ENCODE results near the gene LYPLA2. TPM values are rescaled to one million over a fixed set of nuclear protein-coding genes. Genes with fewer than 3 reads are reported as not detected.

Gene LYPLA2
- total RNA-seq, 1 donor, result 36.9 TPM

DNA sequence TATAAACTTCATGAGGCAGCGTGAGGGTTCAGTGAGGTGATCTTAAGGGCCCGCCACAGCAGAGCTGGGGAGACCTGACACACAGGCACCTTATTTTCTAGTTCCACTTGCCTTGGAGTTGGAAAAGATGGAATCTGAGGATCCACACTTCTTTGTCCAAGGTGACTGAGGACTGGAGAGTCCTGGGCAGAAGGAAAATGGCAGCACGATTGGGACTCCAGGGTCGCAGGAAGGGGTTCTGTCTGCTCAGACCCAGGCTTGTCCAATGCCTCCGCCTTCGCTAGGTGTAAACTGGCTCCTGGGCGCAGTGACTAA lies 8.3 kb downstream of the LYPLA2 start:
- TF ChIP-seq, protein P1, sequence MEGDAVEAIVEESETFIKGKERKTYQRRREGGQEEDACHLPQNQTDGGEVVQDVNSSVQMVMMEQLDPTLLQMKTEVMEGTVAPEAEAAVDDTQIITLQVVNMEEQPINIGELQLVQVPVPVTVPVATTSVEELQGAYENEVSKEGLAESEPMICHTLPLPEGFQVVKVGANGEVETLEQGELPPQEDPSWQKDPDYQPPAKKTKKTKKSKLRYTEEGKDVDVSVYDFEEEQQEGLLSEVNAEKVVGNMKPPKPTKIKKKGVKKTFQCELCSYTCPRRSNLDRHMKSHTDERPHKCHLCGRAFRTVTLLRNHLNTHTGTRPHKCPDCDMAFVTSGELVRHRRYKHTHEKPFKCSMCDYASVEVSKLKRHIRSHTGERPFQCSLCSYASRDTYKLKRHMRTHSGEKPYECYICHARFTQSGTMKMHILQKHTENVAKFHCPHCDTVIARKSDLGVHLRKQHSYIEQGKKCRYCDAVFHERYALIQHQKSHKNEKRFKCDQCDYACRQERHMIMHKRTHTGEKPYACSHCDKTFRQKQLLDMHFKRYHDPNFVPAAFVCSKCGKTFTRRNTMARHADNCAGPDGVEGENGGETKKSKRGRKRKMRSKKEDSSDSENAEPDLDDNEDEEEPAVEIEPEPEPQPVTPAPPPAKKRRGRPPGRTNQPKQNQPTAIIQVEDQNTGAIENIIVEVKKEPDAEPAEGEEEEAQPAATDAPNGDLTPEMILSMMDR (IDR thresholded peaks at IDR 0.05; ENCODE audit: extremely low read depth, low read depth, low read length), result no peak
- Histone ChIP-seq H3K4me3 (ENCODE audit: insufficient read depth, low read length) (peak overlapping the region; percentile 92), H3K27me3 (ENCODE audit: insufficient read depth, low read length) (no peaks in the 10 kb centered on the region), H3K4me1 (ENCODE audit: insufficient read depth, low read length) (peaks cover 16% of the 10 kb centered on the region), H4K20me1 (ENCODE audit: insufficient read depth, low read length) (no peaks in the 10 kb centered on the region), H3K4me2 (ENCODE audit: insufficient read depth, low read length) (peak overlapping the region; percentile 97), H3K36me3 (ENCODE audit: insufficient read depth, low read length) (peaks cover 37% of the 10 kb centered on the region), H3K9me3 (ENCODE audit: low read depth, low read length) (no peaks in the 10 kb centered on the region), H3K79me2 (ENCODE audit: insufficient read depth, low read length) (no peaks in the 10 kb centered on the region), H3K27ac (ENCODE audit: low read depth, low read length) (peak overlapping the region; percentile 52), H2AFZ (ENCODE audit: low read length) (peak overlapping the region; percentile 49)
- no peak for DNase-seq (ENCODE audit: insufficient read length, low spot score, missing footprints)

DNA sequence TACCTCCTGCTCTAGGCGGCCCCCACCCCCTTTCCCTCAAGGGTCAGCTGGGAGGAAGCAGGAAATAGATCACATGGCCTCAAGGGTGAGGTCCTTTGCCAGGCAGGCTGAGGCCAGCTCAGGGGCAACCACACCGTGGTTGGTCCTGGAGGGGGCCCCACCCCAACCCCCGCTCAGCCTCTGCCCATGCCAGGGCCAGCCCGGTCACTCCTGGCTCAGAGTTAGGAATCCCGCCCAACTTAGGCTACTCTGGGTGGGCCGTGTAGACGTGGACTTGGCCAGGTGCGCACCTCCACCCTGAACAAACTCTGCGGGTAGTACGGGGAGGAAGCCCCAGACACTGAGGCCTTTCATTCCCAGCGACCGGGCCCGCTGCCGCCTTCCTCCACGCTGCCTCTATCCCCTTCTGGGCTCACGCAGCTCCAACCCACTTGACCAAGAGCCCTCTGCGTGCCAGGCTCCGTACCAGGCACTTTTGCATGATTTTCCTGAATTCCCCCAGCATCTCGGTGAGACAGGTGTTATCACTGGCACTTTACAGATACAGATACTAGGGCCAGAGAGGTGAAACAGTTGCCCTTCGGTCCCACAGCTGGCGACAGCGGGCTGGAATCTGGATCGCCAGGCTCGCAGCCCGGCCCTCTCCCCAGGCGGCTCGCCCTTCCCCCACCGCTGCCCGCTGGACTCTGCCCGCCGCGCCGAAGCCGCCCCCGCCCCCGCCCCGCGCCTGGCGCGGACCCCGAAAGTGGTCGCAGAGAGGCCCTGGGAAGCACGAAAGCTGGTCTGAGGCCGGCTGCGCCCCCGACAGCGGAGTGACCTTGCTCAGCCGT lies 8.8 kb downstream of the LYPLA2 start:
- no peaks in the 10 kb centered on the region for H3K27me3 ChIP-seq (ENCODE audit: insufficient read depth, low read length)
- H3K4me3 ChIP-seq (ENCODE audit: insufficient read depth, low read length), result peak overlapping the region; percentile 92
- TF ChIP-seq, protein P1 (IDR thresholded peaks at IDR 0.05; ENCODE audit: extremely low read depth, low read depth, low read length), result no peak
- H3K9me3 ChIP-seq (ENCODE audit: low read depth, low read length), result no peaks in the 10 kb centered on the region
- no peaks in the 10 kb centered on the region for H4K20me1 ChIP-seq (ENCODE audit: insufficient read depth, low read length)
- H3K79me2 ChIP-seq (ENCODE audit: insufficient read depth, low read length), result no peaks in the 10 kb centered on the region
- peak overlapping the region; percentile 97 for H3K4me2 ChIP-seq (ENCODE audit: insufficient read depth, low read length)
- DNase-seq (ENCODE audit: insufficient read length, low spot score, missing footprints), result peak; percentile 98
- peaks cover 37% of the 10 kb centered on the region for H3K36me3 ChIP-seq (ENCODE audit: insufficient read depth, low read length)
- H2AFZ ChIP-seq (ENCODE audit: low read length), result peak overlapping the region; percentile 49
- H3K27ac ChIP-seq (ENCODE audit: low read depth, low read length), result peak overlapping the region; percentile 52
- H3K4me1 ChIP-seq (ENCODE audit: insufficient read depth, low read length), result peaks cover 16% of the 10 kb centered on the region

DNA sequence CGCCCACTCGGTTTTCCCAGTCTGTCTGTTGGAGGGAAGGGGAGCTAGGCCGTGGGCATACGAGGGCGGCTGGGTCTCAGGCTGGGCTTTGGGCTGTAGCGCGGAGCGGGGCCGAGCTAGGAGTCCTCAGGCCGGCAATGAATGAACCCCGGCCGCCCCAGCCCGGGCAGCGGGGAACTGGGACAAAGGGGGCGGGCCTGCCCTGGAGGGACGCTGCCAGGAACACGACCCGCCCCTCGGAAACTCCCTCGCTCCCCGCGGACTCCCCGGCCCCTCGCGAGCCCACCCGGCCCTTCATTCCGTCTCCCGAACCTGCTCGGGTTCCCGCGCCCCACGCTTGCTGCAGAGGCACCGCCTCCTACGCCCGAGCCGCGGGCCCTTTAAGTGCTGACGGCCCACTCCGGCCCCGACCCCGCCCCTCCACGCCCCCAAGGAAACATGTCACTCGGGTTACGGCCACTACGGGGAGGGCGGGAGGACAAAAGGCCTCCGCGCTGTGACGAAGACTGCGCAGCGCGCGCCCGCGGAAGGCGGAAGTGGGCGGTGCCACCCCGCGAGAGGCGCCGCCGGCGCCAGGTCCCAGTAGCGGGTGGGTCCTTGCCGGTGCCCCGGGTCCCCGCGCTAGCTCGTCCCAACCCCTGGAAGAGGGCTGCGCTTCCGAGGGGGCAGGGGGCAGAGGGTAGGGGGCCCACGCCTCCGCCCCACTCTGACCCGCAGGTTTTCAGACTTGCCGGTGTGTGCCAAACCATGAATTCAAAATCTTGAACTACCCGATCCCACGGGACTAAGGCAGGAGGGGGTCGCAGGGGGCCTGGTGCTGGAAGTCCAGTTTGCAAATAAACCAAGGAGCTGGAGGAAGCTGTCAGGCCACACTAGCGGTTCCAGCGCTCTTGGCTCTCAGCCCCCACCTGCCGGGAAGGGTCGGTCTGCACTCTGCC lies 9.7 kb downstream of the LYPLA2 start, which contains the start of gene GALE:
Gene GALE, minus strand, starts transcription at position 355 of the 938 bp plus-strand sequence. CDS start 1,747 bp downstream, outside the sequence.
- H3K9me3 ChIP-seq (ENCODE audit: low read depth, low read length), result no peaks in the 10 kb centered on the region
- no peaks in the 10 kb centered on the region for H3K79me2 ChIP-seq (ENCODE audit: insufficient read depth, low read length)
- DNase-seq (ENCODE audit: insufficient read length, low spot score, missing footprints), result peak; percentile 100
- no peaks in the 10 kb centered on the region for H4K20me1 ChIP-seq (ENCODE audit: insufficient read depth, low read length)
- peak within 1 kb of the TSS; percentile 63 for H3K27ac ChIP-seq (ENCODE audit: low read depth, low read length)
- H3K27me3 ChIP-seq (ENCODE audit: insufficient read depth, low read length), result no peaks in the 10 kb centered on the region
- TF ChIP-seq, protein P1 (IDR thresholded peaks at IDR 0.05; ENCODE audit: extremely low read depth, low read depth, low read length), result no peak
- H3K36me3 ChIP-seq (ENCODE audit: insufficient read depth, low read length), result peaks cover 35% of the 10 kb centered on the region
- H3K4me3 ChIP-seq (ENCODE audit: insufficient read depth, low read length), result peak within 1 kb of the TSS; percentile 92
- H3K4me1 ChIP-seq (ENCODE audit: insufficient read depth, low read length), result peaks cover 16% of the 10 kb centered on the region
- H2AFZ ChIP-seq (ENCODE audit: low read length), result peak within 1 kb of the TSS; percentile 74
- peak within 1 kb of the TSS; percentile 97 for H3K4me2 ChIP-seq (ENCODE audit: insufficient read depth, low read length)
